H9 (cell line): ENCODE measurements around the gene EXOC6. TPM values are rescaled to one million over a fixed set of nuclear protein-coding genes. Genes with fewer than 3 reads are reported as not detected.

Experiments used
- DNase-seq: peaks from one replicate; pipeline ENCODE4 v3.0.0-alpha.2; 2017
- H2AFZ ChIP-seq: one replicate; pipeline ENCODE4 v1.6.1; 2013; ENCODE audit warnings: mild to moderate bottlenecking, low read length, control low read depth, moderate library complexity
- H2AK5ac ChIP-seq: 2 replicates; pipeline ENCODE4 v1.6.1; 2013; ENCODE audit warnings: low read length, control low read depth, mixed read lengths; ENCODE audit not compliant: insufficient read length
- H2BK120ac ChIP-seq: one replicate; pipeline ENCODE4 v1.6.1; 2013; ENCODE audit warnings: low read depth, mild to moderate bottlenecking, low read length, control low read depth, inconsistent platforms; ENCODE audit not compliant: poor library complexity, severe bottlenecking
- H2BK12ac ChIP-seq: 2 replicates; pipeline ENCODE4 v1.6.1; 2013; ENCODE audit warnings: low read length, control low read depth, mixed read lengths, low read depth; ENCODE audit not compliant: insufficient read length
- H2BK15ac ChIP-seq: 2 replicates; pipeline ENCODE4 v1.6.1; 2013; ENCODE audit warnings: low read depth, low read length, control low read depth
- H2BK20ac ChIP-seq: one replicate; pipeline ENCODE4 v1.6.1; 2013; ENCODE audit warnings: low read depth, mild to moderate bottlenecking, low read length, control low read depth, inconsistent platforms; ENCODE audit not compliant: poor library complexity, severe bottlenecking
- H2BK5ac ChIP-seq: 2 replicates; pipeline ENCODE4 v1.6.1; 2013; ENCODE audit warnings: low read length, control low read depth, mixed read lengths; ENCODE audit not compliant: insufficient read length
- H3K14ac ChIP-seq: 2 replicates; pipeline ENCODE4 v1.6.1; 2013; ENCODE audit warnings: low read length, control low read depth; ENCODE audit not compliant: insufficient read depth
- H3K18ac ChIP-seq: 2 replicates; pipeline ENCODE4 v1.6.1; 2013; ENCODE audit warnings: low read depth, mild to moderate bottlenecking, mixed read lengths, low read length, control low read depth; ENCODE audit not compliant: insufficient read length
- H3K23ac ChIP-seq: 2 replicates; pipeline ENCODE4 v1.6.1; 2013; ENCODE audit warnings: low read length, control low read depth, mixed read lengths, low read depth; ENCODE audit not compliant: insufficient read length
- H3K23me2 ChIP-seq: 2 replicates; pipeline ENCODE4 v1.6.1; 2013; ENCODE audit warnings: low read depth, mild to moderate bottlenecking, mixed read lengths, low read length, control low read depth; ENCODE audit not compliant: insufficient read length, poor library complexity, severe bottlenecking
- H3K27ac ChIP-seq: 2 replicates; pipeline ENCODE4 v1.5.1; 2013; ENCODE audit warnings: low read length, control low read depth, mixed read lengths, low read depth; ENCODE audit not compliant: insufficient read length
- H3K27me3 ChIP-seq: 2 replicates; pipeline ENCODE4 v1.6.1; 2013; ENCODE audit warnings: low read length, control low read depth, inconsistent platforms; ENCODE audit not compliant: insufficient read depth
- H3K4ac ChIP-seq: 2 replicates; pipeline ENCODE4 v1.6.1; 2013; ENCODE audit warnings: low read depth, mild to moderate bottlenecking, control low read depth, inconsistent platforms, low read length, moderate library complexity
- H3K4me1 ChIP-seq: 2 replicates; pipeline ENCODE4 v1.6.1; 2013; ENCODE audit warnings: low read length, control low read depth, inconsistent platforms; ENCODE audit not compliant: insufficient read depth
- H3K4me2 ChIP-seq: 2 replicates; pipeline ENCODE4 v1.6.1; 2013; ENCODE audit warnings: low read length, control low read depth, mixed read lengths; ENCODE audit not compliant: insufficient read length, insufficient read depth
- H3K56ac ChIP-seq: 2 replicates; pipeline ENCODE4 v1.6.1; 2013; ENCODE audit warnings: low read depth, mild to moderate bottlenecking, mixed read lengths, low read length, control low read depth; ENCODE audit not compliant: insufficient read length
- H3K79me1 ChIP-seq: 2 replicates; pipeline ENCODE4 v1.6.1; 2013; ENCODE audit warnings: low read depth, mild to moderate bottlenecking, moderate library complexity, low read length, control low read depth, inconsistent platforms; ENCODE audit not compliant: insufficient read depth, poor library complexity, severe bottlenecking
- H3K79me2 ChIP-seq: 2 replicates; pipeline ENCODE4 v1.6.1; 2013; ENCODE audit warnings: low read length, control low read depth, inconsistent platforms; ENCODE audit not compliant: insufficient read depth
- H3K9ac ChIP-seq: 2 replicates; pipeline ENCODE4 v1.6.1; 2013; ENCODE audit warnings: low read length, control low read depth, mixed read lengths; ENCODE audit not compliant: insufficient read length; ENCODE audit errors: extremely low read depth
- H3K9me3 ChIP-seq: one replicate; pipeline ENCODE4 v1.6.1; 2013; ENCODE audit warnings: low read depth, low read length, inconsistent platforms; ENCODE audit not compliant: control insufficient read depth
- H3T11ph ChIP-seq: one replicate; pipeline ENCODE4 v1.6.1; 2013; ENCODE audit warnings: mild to moderate bottlenecking, low read length, control low read depth, inconsistent platforms
- H4K20me1 ChIP-seq: one replicate; pipeline ENCODE4 v1.6.1; 2013; ENCODE audit not compliant: control insufficient read depth, insufficient read length, insufficient read depth
- H4K5ac ChIP-seq: 2 replicates; pipeline ENCODE4 v1.6.1; 2013; ENCODE audit warnings: low read depth, mild to moderate bottlenecking, mixed read lengths, low read length, control low read depth; ENCODE audit not compliant: insufficient read length
- H4K8ac ChIP-seq: replicated peaks from 2 replicates; pipeline ENCODE4 v1.6.1; 2013; ENCODE audit warnings: low read length, control low read depth, mixed read lengths, low read depth; ENCODE audit not compliant: insufficient read length
- H4K91ac ChIP-seq: 2 replicates; pipeline ENCODE4 v1.6.1; 2013; ENCODE audit warnings: low read depth, mild to moderate bottlenecking, moderate library complexity, mixed read lengths, low read length, control low read depth; ENCODE audit not compliant: insufficient read length
- H3K27ac Mint-ChIP-seq, 3 experiments: 2 replicates in 2 of 3; 3 replicates in 1 of 3; pipeline ENCODE4 v1.8.0; 2020 to 2021; ENCODE audit warnings: mixed read lengths in 3 of 3, mild to moderate bottlenecking in 1 of 3, moderate library complexity in 1 of 3
- H3K27me3 Mint-ChIP-seq: 2 replicates; pipeline ENCODE4 v1.8.0; 2021; ENCODE audit warnings: low read depth, mild to moderate bottlenecking, moderate library complexity, mixed read lengths
- H3K36me3 Mint-ChIP-seq, 3 experiments: 2 replicates in 2 of 3; 3 replicates in 1 of 3; pipeline ENCODE4 v1.8.0; 2020 to 2021; ENCODE audit warnings: low read depth in 3 of 3, mixed read lengths in 3 of 3; ENCODE audit not compliant: insufficient read depth in 1 of 3
- H3K4me1 Mint-ChIP-seq, 2 experiments: 2 replicates each; pipeline ENCODE4 v1.8.0; 2020; ENCODE audit warnings: mixed read lengths in 2 of 2
- H3K4me3 Mint-ChIP-seq, 2 experiments: 2 replicates in 1 of 2; 3 replicates in 1 of 2; pipeline ENCODE4 v1.8.0; 2020 to 2021; ENCODE audit warnings: mild to moderate bottlenecking in 2 of 2, mixed read lengths in 2 of 2, moderate library complexity in 1 of 2
- H3K9me3 Mint-ChIP-seq, 2 experiments: 2 replicates in 1 of 2; 3 replicates in 1 of 2; pipeline ENCODE4 v1.8.0; 2020; ENCODE audit warnings: mild to moderate bottlenecking in 2 of 2, mixed read lengths in 2 of 2, moderate library complexity in 1 of 2
- WGBS: extraction: QIAGEN DNeasy Blood & Tissue Kit; methylation state at CpG from one replicate; pipeline ENCODE4 v1.1.7; 2013; ENCODE audit warnings: missing lambda C conversion rate, low lambda C conversion rate, mixed read lengths; ENCODE audit not compliant: insufficient read length; ENCODE audit errors: extremely low coverage; 5-methylcytosine and 5-hydroxymethylcytosine counted together
- total RNA-seq: library from RNA; stranded (reverse); gene quantifications from 2 replicates; pipeline ENCODE4 v1.2.1, GENCODE V29; 2021
- TF ChIP-seq, protein P1 (sequence below): fragments of 200-600 bp; sonication (generic); conservative IDR thresholded peaks from 3 replicates; pipeline ENCODE4 v1.8.0; 2021; ENCODE audit warnings: antibody characterized with exemption, mild to moderate bottlenecking

The EXOC6 gene
- total RNA-seq, 1 experiment from 2014 or later: 9.0 TPM

- no peaks in the 10 kb centered on the region for H3K27me3 ChIP-seq
Measured at GRCh38 chr10:92834331-92834730, 14.0 kb upstream of the EXOC6 start.

More at GRCh38 chr10:92834331-92834730, 14.0 kb upstream of the EXOC6 start:
- Histone ChIP-seq H3K79me1 (no peaks in the 10 kb centered on the region), H3K56ac (no peak overlapping the region), H3K79me2 (no peaks in the 10 kb centered on the region), H3K18ac (no peak overlapping the region), H3K4ac (no peak overlapping the region), H2BK120ac (no peak overlapping the region), H2BK5ac (no peak overlapping the region), H3K4me2 (no peak overlapping the region), H3K9me3 (no peaks in the 10 kb centered on the region), H3K9ac (no peak overlapping the region), H4K8ac (no peak overlapping the region), H2AK5ac (no peak overlapping the region), H3T11ph (no peak overlapping the region), H2BK20ac (no peak overlapping the region), H2AFZ (no peak overlapping the region), H3K23ac (no peak overlapping the region), H2BK12ac (no peak overlapping the region), H3K4me1 (peaks cover 3% of the 10 kb centered on the region; the same call in 1 of the 2 replicates), H4K5ac (no peak overlapping the region), H2BK15ac (no peak overlapping the region), H4K91ac (no peak overlapping the region), H3K27ac (no peak overlapping the region), H4K20me1 (no peaks in the 10 kb centered on the region), H3K14ac (no peak overlapping the region), H3K23me2 (no peaks in the 10 kb centered on the region)
- Mint-ChIP-seq H3K9me3 (no peaks in the 10 kb centered on the region), H3K27ac (no peak overlapping the region), H3K4me1 (peaks cover 3 to 11% of the 10 kb centered on the region in 2 experiments; a peak in 2 of 4 replicates), H3K4me3 (no peak overlapping the region), H3K27me3 (no peaks in the 10 kb centered on the region), H3K36me3 (no peaks in the 10 kb centered on the region)
- TF ChIP-seq, protein P1, sequence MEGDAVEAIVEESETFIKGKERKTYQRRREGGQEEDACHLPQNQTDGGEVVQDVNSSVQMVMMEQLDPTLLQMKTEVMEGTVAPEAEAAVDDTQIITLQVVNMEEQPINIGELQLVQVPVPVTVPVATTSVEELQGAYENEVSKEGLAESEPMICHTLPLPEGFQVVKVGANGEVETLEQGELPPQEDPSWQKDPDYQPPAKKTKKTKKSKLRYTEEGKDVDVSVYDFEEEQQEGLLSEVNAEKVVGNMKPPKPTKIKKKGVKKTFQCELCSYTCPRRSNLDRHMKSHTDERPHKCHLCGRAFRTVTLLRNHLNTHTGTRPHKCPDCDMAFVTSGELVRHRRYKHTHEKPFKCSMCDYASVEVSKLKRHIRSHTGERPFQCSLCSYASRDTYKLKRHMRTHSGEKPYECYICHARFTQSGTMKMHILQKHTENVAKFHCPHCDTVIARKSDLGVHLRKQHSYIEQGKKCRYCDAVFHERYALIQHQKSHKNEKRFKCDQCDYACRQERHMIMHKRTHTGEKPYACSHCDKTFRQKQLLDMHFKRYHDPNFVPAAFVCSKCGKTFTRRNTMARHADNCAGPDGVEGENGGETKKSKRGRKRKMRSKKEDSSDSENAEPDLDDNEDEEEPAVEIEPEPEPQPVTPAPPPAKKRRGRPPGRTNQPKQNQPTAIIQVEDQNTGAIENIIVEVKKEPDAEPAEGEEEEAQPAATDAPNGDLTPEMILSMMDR: no peak
- WGBS: no CpG with 5 or more reads among the region's 3 CpGs
- DNase-seq: no peak
